PC-3 (cell line): Measurements from ENCODE around the gene KCNE2.
"Not testable (repeated sequence)": the region's sequence is repeated elsewhere in the genome, so short reads cannot be mapped to it uniquely, and the experiment has no call there.

Experiments used
- EZH2phosphoT487 ChIP-seq: fragments of 300-600 bp; sonication (generic); IDR thresholded peaks from 2 replicates; pipeline ENCODE4 v1.6.1; 2018; ENCODE audit warnings: mild to moderate bottlenecking, antibody characterized with exemption, low read length, borderline replicate concordance
- TF ChIP-seq, protein P1 (sequence below): fragments of 300-600 bp; sonication (generic); conservative IDR thresholded peaks from 2 replicates; pipeline ENCODE4 v1.5.1; 2017; ENCODE audit warnings: antibody characterized with exemption, low read depth, mild to moderate bottlenecking, low read length

DNA sequence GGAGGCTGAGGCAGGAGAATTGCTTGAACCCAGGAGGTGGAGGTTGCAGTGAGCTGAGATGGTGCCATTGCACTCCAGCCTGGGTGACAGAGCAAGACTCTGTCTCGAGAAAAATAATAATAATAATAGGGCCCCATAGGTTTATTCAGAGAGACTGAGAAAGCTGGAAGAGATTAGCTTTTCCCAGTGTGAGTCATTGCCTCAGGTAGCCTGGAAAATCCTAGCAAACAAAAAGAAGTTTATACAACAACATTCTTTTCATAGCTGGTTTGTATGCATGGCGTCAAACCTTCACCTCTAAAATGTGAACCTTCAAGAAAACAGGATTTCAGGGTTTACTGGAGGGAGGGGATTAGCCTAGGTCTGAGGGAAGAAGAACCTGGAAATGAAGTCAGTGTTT is 19.3 kb downstream of the KCNE2 start:
- TF ChIP-seq, protein P1, sequence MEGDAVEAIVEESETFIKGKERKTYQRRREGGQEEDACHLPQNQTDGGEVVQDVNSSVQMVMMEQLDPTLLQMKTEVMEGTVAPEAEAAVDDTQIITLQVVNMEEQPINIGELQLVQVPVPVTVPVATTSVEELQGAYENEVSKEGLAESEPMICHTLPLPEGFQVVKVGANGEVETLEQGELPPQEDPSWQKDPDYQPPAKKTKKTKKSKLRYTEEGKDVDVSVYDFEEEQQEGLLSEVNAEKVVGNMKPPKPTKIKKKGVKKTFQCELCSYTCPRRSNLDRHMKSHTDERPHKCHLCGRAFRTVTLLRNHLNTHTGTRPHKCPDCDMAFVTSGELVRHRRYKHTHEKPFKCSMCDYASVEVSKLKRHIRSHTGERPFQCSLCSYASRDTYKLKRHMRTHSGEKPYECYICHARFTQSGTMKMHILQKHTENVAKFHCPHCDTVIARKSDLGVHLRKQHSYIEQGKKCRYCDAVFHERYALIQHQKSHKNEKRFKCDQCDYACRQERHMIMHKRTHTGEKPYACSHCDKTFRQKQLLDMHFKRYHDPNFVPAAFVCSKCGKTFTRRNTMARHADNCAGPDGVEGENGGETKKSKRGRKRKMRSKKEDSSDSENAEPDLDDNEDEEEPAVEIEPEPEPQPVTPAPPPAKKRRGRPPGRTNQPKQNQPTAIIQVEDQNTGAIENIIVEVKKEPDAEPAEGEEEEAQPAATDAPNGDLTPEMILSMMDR, result not testable (repeated sequence)
- TF ChIP-seq EZH2phosphoT487, result not testable (repeated sequence)
